Measurements from ENCODE around the gene STAT2.
A peak's percentile ranks its signal among the peaks of the same experiment; 100 is the strongest.
"Not testable (repeated sequence)": the region's sequence is repeated elsewhere in the genome, so short reads cannot be mapped to it uniquely, and the experiment has no call there.

Gene STAT2

DNA sequence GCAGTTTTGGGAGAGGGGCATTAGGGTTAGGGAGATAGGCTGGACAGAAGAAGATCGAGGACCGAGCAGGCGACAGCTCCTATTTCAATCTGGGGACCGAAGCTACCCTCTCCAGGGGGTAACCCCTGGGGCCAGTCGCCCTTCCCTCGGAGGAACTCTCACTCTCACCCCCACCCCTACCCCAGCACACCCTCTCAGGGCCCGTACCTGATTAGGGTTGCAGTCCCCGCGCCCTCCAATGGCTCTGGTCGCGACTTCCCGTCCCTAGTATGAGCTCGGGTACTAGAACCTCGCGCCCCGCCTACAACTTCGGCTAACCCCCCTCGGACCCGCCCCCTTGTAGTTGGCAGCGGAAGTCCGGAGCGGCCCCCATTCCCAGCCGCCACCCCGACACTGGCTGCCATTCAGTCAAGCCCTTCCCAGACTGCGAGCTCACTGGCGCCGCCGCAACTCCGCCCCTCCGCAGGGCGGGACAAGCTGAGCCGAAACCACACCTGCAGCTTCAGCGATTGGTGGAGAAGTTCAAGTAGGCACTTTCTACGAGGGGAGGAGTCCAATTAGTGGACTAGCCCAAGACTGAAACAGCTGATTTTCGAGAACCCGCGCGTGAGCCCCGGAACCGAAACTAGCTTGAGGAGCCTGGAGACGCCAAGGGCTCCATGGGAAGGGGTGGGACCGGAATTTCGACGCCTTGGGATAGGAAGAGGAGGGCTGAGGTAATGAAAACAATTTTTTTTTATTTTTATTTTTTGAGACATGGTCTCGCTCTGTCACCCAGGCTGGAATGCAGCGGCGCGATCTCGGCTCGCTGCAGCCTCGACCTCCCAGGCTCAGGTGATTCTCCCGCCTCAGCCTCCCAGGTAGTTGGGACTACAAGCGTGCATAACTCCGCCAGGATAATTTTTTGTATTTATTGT lies at the start of gene STAT2:
STAT2 (minus strand) TSS at position 257 of the 917 bp plus-strand sequence. CDS start 3,536 bp downstream, outside the sequence.
- DNase-seq: peak; percentile 97

DNA sequence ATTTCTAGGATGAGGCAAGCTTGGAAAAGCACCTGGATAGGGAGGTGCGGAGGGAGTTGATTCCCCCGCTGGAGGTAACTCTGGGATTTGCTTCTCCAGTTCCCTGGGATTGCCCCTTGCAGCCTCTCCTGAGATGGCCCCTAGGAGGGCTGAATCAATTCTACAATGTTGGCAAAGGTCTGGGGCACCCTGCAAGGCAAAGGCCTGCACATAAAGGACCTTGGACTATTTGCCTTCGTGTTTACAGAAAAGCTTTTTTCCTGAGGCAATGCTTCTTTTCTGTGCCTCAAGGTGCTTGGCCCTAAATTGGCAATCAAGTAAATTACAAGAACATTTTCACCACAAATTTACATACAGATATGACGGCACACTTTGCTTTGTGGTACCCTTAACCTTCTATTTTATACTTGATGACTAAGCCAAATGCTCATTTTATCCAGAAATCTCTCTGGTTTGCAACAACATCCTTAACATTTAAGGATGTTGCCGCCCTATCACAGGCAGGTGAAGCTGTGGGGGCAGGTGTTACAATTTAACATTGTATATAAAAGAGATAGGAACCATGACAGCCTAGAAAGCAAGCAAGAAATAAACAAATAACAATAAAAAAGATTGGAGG lies 49.0 kb upstream of the STAT2 start:
- DNase-seq: no peak

DNA sequence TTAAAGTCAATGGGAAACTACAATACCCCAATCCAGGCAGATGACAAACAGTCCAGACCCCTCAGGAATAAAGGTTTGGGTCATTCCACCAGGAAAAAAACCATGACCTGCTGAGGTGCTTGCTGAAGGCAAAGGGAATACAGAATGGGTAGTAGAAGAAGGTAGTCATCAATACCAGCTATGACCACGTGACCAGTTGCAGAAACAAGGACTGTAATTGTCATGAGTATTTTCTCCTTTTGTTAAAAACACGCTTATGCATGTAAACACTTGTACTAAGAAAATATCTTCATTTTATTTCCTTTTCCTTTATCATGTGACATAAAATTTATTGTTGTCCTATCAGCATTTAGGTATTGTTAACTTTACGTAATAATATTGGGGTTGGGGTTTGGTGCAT lies 44.3 kb upstream of the STAT2 start:
- not testable (repeated sequence) for DNase-seq

DNA sequence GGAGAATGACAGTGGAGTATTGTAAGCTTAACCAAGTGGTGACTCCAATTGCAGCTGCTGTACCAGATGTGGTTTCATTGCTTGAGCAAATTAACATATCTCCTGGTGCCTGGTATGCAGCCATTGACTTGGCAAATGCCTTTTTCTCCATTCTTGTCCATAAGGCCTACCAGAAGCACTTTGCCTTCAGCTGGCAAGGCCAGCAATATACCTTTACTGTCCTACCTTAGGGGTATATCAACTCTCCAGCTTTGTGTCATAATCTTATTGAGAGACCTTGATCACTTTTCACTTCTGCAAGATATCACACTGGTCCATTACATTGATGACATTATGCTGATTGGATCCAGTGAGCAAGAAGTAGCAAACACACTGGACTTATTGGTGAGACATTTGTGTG lies 41.7 kb upstream of the STAT2 start:
- DNase-seq: not testable (repeated sequence)

DNA sequence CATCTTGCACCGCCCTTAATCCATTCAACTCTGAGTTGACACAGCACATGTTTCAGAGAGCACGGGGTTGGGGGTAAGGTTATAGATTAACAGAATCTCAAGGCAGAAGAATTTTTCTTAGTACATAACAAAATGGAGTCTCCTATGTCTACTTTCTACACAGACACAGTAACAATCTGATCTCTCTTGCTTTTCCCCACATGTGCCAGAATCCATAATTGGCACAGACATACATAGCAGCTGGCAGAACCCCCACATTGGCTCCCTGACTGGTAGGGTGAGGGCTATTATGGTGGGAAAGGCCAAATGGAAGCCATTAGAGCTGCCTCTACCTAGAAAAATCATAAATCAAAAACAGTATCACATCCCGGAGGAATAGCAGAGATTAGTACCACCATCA lies 41.2 kb upstream of the STAT2 start:
- DNase-seq: not testable (repeated sequence)

DNA sequence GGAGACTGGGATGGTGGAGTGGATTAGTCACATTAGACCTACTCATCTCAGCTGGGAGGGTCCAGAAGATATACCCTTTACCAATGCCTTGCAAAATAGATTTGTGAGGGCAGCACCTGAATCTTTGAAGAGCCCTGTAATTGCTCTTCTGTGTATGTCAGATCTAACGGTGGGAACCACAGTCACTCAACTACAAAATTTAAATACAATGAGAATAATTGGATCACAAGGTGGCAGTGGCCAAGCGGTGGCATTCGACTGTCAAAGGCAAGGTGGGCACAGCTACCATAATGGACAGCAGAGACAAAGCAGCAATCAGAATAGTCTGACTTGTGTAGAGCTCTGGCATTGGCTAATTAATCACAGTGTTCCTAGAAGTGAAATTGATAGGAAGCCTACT lies 39.6 kb upstream of the STAT2 start:
- DNase-seq: not testable (repeated sequence)

DNA sequence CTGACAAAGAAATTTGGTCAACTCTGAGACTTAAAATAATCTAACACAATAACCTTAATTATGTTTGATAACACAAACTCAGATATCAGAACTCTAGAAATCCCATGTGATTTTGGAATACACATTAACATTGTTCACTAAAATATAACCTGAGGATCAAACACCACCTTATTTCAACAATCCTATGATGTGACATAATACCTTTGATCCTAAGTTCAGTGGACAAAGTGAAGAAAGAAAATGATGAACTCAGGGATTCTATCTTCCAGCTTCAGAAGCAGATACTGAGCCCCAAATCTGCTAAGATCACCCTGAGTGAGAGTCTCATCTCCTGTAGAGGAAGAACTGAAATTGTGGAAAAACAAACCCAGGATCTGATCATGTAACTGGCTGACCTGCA lies 38.4 kb upstream of the STAT2 start:
- DNase-seq: no peak

DNA sequence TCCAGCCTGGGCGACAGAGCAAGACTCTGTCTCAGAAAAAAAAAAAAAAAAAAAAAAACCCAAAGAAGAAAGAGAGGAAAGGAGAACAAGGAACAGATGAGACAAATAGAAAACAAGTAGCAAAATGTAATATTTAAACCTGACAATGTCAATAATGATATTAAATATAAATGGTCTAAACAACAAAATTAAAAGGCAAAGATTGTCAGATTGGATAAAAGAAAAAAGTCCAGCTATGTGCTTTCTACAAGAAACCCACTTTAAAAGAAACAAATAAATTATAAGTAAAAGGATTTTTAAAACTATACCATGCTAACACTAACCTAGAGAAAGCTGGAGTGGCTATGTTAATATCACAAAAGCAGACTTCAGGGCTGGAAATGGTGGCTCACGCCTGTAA lies 32.4 kb upstream of the STAT2 start:
- no peak for DNase-seq

DNA sequence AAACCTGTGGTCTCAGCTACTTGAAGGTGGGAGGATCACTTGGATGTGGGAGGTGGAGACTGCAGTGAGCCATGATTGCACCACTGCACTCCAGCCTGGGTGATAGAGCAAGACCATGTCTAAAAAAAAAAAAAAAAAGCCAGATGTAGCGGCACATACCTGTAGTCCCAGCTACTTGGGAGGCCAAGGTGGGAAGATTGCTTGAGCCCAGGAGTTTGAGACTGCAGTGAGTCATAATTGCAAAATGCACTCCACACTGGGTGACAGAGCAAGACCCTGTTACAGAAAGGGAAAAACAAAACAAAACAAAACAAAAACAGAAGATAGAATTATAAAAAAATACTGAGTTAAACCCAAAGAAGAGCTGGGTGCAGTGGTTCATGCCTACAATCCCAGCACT lies 31.8 kb upstream of the STAT2 start:
- DNase-seq: no peak

DNA sequence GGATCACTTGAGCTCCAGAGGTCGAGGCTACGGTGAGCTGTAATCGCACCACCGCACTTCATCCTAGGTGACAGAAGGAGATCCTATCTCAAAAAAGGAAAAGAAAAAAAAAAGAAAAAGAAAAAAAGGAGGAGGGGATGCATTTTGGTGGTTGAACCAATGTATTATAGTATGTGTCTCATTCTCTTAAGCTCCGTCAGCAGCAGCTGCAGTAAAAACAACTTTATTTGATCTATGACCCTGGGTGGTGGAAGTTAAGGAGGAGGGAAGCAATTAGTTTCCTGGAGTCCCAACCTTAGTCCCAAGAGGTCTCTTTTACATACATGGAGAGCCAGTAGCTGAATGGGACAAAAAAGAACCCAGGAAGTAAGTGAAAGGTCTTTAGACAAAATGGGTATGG lies 29.5 kb upstream of the STAT2 start:
- no peak for DNase-seq

DNA sequence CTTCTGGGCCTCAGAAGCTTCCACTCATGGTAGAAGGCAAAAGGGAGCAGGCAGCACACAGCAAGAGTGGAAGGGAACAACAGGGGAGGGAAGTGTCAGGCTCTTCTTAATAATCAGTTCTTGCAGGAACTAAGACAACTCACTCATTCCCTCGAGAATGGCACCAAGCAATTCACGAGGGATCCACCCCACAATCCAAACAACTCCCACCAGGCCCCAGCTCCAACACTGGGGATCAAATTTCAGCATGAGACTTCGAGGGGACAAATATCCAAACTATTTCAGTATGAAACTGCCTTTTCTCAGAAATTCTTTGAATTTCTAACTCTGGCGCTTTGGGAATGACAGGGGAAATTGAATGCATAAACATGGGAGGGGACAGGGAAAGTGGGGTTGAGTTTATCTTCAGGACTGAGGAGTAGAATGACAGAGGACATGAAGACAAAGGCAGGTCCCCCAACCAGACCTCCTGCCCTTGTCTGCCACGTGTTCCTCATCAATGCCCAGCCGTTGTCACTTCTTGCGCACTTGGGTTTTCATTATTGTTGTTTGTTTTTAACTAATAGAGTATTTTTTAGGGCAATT lies 27.3 kb upstream of the STAT2 start:
- DNase-seq: no peak

DNA sequence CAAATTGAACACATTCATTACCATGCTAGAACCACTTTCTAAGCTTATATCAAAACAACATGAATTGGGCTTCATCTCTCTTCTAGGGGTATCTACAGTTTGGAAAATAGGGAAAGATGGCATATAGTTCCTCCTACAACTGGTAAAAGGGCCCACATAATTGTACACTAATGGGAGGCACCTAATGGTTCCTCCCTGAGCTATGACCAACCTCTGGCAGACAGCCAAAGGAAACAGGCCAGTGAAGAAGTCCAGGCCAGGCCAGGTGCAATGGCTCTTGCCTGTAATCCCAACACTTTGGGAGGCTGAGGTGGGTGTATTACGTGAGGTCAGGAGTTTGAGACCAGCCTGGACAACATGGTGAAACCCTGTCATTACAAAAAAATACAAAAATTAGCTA lies 26.0 kb upstream of the STAT2 start:
- no peak for DNase-seq

DNA sequence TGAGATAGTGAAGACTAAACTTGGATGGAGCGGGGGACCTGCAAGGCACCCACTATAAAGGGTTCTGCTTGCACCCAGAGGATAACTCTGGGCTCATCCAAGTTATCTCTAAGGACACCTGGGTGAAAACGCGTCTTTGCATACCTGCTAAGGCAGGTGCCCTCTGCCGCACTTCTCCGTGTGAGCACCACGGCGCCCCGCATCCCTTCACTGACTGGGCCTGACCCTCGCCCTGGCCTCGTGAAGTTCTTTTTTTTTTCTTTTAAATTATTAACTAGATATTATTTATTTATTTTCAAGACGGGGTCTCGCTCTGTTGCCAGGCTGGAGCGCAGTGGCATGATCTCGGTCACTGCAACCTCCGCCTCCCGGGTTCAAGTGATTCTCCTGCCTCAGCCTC lies 22.7 kb upstream of the STAT2 start:
- DNase-seq: no peak

DNA sequence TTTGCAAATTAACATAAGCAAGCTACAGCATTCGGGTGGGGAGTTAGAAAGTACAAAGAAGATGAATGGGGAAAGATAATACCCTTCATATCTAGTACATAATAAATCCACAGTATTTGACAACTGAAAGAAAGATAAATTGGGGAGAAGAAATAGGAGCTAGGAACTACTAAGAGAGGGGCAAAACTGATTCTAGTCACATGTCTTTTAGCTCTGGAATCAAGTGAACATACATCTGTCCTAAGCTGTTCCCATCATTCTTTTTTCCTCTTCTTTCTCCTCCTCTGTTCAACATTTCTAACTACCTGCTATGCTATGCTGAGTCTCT lies 18.0 kb upstream of the STAT2 start:
- DNase-seq: no peak

DNA sequence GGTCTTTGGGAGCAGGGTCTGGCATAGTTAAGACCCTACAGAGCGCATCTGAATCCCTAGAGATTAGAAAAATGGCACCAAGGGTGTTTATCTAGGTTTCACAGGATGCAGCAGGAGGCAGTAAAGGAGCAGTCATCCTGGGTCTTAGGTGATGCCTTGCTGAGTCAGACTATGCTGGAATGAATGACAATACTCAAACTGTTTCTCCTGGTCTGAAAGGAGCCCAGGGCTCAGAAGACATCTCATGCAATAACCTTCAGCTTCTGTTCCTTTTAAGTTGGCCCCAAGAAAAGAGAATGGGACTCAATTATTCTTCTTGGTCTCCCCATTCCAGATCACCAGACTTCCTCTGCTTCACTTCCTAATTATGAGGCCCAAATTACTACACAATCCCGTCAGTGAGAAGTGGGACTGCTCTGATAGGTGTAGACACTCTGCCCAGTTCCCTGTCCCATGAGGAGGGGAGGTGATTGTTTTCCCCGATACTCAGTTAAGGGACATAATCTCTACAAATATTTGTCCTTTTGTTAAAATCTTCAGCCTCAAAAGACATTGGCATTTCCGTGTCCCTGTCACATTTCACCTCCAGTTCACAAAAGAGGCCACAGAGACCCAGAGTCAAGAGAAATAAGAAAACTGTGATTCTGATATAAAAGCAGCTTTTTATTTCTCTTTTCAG lies 17.5 kb upstream of the STAT2 start:
- no peak for DNase-seq

DNA sequence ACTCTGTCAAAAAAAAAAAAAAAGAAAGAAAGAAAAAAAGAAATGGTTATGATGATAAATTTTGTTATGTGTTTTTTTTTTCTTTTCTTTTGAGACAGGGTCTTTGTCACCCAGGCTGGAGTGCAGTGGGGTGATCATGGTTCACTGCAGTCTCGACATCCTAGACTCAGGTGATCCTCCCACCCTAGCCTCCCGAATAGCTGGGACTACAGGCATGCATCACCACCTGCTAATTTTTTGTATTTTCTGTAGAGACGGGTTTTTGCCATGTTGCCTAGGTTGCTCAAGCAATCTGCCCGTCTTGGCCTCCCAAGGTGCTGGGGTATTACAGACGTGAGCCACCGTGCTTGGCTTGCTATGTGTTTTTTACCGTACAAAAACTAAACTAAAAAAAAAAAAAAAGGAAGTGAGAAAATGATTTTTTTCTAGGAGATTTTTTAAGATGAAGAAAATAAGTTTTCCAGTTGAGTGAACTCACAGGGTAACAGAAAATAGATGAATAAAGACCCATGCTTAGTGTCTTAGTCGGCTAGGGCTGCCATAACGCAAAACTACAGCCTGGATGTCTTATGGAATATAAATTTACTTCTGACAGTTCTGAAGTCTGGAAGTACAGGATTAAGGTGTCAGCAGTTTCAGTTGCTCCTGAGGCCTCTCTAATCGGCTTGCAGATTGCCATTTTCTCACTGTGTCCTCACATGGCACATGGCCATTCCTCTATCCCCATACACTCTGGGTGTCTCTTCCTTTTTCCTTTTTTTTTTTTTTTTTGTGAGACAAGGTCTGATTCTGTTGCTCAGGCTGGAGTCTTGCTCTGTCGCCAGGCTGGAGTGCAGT lies 15.9 kb upstream of the STAT2 start:
- no peak for DNase-seq

DNA sequence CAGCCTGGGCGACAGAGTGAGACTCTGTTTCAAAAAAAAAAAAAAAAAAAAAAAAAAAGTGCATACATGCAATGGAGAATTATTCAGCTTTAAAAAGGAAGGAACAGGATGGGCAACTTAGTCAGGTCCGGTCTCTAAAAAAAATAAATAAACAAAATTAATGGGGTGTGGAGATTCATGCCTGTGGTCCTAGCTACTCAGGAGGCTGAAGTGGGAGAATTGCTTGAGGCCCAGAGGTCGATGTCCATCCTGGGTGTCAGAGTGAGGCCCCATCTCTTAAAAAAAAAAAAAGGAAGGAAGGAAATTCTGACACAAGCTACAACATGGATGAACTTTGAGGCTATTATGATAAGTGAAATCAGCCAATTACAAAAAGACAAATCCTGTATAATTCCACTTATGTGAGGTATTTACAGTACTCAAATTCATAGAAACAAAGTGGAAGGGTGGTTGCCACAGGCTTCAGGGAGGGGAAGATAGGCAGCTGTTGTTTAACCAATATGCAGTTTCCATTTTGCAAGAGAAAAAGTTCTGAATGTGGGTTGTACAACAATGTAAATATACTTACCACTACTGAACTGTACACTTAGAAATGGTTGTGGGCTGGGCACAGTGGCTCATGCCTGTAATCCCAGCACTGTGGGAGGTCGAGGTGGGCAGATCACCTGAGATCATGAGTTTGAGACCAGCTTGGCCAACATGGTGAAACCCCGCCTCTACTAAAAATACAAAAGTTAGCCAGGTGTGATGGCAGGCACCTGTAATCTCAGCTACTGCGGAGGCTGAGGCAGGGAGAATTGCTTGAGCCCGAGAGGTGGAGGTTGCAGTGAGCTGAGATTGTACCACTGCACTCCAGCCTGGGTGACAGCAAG lies 15.1 kb upstream of the STAT2 start:
- no peak for DNase-seq

DNA sequence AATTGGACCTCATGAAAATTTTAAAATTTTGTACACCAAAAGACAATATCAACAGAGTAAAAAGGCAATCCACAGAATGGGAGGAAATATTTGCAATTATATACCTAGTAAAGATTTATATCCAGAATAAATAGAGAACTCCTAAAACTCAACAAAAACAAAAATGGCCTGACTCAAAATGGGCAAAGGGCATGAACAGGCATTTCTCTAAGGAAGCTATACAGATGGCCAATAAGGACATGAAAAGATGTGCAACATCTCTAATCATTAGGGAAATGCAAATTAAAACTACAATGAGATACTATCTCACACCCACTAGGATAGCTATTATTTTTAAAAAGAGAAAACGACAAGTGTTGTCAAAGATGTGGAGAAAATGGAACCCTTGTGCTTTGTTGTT lies 13.6 kb upstream of the STAT2 start:
- DNase-seq: no peak

DNA sequence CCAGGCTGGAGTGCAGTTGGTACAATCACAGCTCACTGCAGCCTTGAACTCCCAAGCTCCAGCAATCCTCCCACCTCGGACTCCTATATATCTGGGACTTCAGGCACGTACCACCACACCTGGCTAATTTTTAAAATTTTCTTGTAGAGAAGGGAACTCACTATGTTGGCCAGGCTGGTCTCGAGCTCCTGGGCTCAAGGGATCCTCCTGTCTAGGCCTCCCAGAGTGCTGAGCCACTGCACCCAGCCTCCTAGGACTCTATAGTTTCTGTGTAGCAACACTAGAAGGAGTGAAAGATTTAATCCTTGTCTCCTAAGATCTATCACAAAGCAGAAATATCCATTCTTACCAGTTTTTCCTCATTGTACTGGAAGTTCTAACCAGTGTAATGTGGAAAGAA lies 7.0 kb upstream of the STAT2 start:
- DNase-seq: no peak

DNA sequence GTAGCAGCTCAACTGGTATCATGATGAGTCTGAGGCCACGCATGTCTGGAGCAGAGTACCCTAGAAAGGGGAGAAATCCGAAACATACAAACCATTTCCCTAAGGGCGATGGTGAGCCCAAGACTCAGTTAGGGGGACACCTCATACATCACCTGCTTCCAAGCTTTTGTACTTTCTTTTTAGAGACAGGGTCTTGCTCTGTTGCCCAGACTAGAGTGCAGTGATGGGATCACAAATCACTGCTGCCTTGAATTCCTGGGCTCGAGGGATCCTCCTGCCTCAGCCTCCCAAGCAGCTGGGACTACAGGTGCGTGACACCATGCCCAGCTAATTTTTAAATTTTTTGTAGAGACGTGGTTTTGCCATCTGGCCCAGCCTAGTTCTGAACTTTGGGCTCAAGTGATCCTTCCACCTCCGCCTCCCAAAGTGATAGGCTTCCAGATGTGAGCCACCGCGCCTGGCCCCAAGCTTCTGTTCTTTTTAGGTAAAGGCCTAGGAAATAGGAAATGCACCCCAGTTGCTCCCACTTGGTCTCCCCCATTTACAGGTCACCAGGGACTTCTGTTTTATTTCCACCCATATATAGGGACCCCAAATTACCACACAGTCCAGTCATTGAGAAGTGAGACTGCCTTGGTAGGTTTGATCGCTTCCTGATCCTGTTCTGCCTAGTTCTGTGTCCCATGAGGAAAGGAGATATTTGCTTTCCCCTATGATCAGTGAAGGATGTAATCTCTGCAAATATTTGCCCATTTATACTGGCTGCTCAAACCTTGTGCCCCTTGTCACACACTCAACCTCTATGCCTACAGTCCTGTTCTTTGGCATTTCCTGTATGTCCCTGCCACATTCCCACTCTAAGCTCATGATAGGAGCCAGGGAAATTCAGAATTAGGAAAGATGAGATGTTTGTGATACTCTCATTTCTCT lies 2.5 kb upstream of the STAT2 start, which contains the start of gene APOF:
APOF (minus strand) TSS at position 728 of the 930 bp plus-strand sequence; CDS start at position 616, 112 bp downstream.
- DNase-seq: no peak

Measured in stimulated activated CD4-positive, alpha-beta T cell treated with anti-CD3 and anti-CD28 coated beads, Interleukin-12 subunit alpha, Interleukin-12 subunit beta, amount 100 ng/mL, for 4 hours (primary cell).